ENCODE results near the gene ANTXR1.

- no peak for TF ChIP-seq CTCF (IDR thresholded peaks at IDR 0.05; ENCODE audit: low read depth, low read length)
- TF ChIP-seq EZH2phosphoT487 (IDR thresholded peaks at IDR 0.05; ENCODE audit: low read depth): no peak
Observed at GRCh38 chr2:69123182-69123581, 110.2 kb downstream of the ANTXR1 start.
